ENCODE results near the gene FAM200A. TPM values are rescaled to one million over a fixed set of nuclear protein-coding genes. Genes with fewer than 3 reads are reported as not detected.
A peak's percentile ranks its signal among the peaks of the same experiment; 100 is the strongest.

The FAM200A gene
- total RNA-seq, 6 experiments from 2014 or later: 1.4 to 3.4 (median 2.3) TPM

DNA sequence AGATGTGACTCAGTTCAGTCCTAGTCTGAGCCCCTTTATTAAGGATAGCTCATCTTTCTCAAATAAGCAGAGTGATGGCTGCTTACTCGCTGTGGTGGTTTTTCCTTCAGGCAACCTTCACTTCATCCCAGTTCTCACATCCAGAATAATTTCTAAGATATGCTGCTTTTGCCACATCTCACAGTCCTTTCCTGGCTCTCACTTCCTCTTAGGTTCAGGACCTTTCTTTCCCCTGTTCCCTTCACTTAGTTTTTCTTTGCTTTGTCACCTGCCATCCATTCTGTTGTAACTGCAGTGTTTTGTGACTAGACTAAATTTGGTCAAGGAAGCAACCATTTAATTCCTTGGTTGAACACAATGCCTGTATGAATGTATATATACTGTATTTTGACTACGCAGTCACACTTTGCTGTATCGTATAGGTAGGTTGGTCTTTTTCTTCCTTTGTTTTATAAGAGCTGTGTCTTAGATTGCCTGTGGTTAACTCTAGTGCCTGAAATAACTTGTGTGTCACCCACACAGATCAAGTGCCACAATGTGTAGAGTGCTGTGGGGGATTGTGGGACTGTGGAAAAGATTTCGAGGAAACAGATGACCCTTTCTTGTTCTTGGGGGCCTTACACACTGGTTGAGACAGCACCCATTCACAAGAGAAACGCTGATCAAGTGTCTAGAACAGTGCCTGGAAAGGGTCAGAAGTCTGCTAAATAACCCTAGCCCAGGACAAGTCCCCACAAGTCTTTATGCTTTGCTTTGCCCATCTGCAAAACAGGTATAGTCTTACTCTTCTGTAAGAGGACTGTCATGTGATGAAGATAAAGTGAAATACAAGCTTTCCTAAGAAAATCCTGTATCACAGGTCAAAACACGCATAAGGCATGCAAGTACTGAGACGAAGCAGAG, 9.2 kb upstream of the FAM200A start:
- H3K36me3 ChIP-seq: peaks cover 15 to 51% (median 32%) of the 10 kb centered on the region in 4 donors
- no peaks in the 10 kb centered on the region for H3K9me3 ChIP-seq
- TF ChIP-seq, protein P1, sequence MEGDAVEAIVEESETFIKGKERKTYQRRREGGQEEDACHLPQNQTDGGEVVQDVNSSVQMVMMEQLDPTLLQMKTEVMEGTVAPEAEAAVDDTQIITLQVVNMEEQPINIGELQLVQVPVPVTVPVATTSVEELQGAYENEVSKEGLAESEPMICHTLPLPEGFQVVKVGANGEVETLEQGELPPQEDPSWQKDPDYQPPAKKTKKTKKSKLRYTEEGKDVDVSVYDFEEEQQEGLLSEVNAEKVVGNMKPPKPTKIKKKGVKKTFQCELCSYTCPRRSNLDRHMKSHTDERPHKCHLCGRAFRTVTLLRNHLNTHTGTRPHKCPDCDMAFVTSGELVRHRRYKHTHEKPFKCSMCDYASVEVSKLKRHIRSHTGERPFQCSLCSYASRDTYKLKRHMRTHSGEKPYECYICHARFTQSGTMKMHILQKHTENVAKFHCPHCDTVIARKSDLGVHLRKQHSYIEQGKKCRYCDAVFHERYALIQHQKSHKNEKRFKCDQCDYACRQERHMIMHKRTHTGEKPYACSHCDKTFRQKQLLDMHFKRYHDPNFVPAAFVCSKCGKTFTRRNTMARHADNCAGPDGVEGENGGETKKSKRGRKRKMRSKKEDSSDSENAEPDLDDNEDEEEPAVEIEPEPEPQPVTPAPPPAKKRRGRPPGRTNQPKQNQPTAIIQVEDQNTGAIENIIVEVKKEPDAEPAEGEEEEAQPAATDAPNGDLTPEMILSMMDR (IDR thresholded peaks at IDR 0.05): no peak
- no peak for TF ChIP-seq POLR2A (IDR thresholded peaks at IDR 0.05)
- H3K4me1 ChIP-seq: peaks cover 0 to 18% (median 8%) of the 10 kb centered on the region in 4 donors
- no peak overlapping the region for H3K4me3 ChIP-seq
- no peak overlapping the region for H3K27ac ChIP-seq
- ATAC-seq: no peak
- no peak for DNase-seq
- no peaks in the 10 kb centered on the region for H3K27me3 ChIP-seq
- intact Hi-C loops (cut with DNase I): no loop called here
- 92% methylated on average over 5 of the region's 7 CpGs for WGBS (ENCODE audit: insufficient coverage, low coverage, low lambda C conversion rate, missing lambda C conversion rate)

- 22% methylated on average over 22 of the region's 31 CpGs for WGBS (ENCODE audit: insufficient coverage, low coverage, low lambda C conversion rate, missing lambda C conversion rate)
- Histone ChIP-seq H3K27ac (peak overlapping the region; percentile 92 to 99 (median 92)), H3K27me3 (no peaks in the 10 kb centered on the region), H3K36me3 (peaks cover 12 to 39% (median 23%) of the 10 kb centered on the region in 4 donors), H3K9me3 (no peaks in the 10 kb centered on the region), H3K4me1 (peaks cover 0 to 18% (median 8%) of the 10 kb centered on the region in 4 donors), H3K4me3 (peak overlapping the region; percentile 95 to 97 (median 97))
- ATAC-seq (no peak), DNase-seq (no peak)
- intact Hi-C loops (cut with DNase I): no loop called here
- TF ChIP-seq, protein P1 (IDR thresholded peaks at IDR 0.05): no peak
- no peak for TF ChIP-seq POLR2A (IDR thresholded peaks at IDR 0.05)
These were observed 7.4 kb upstream of the FAM200A start for GRCh38 chr7:99559175-99559915.

- ATAC-seq (peak; percentile 85 to 93 (median 90)), DNase-seq (peak; percentile 85 to 87 (median 87))
- 0% methylated on average over 10 of the region's 73 CpGs for WGBS (ENCODE audit: insufficient coverage, low coverage, low lambda C conversion rate, missing lambda C conversion rate)
- H3K4me1 ChIP-seq: peaks cover 0 to 18% (median 8%) of the 10 kb centered on the region in 4 donors
- peak within 1 kb of the TSS; percentile 92 to 99 (median 92) for H3K27ac ChIP-seq
- no peaks in the 10 kb centered on the region for H3K9me3 ChIP-seq
- H3K27me3 ChIP-seq: no peaks in the 10 kb centered on the region
- H3K36me3 ChIP-seq: peaks cover 8 to 32% (median 19%) of the 10 kb centered on the region in 4 donors
- TF ChIP-seq, protein P1 (IDR thresholded peaks at IDR 0.05): no peak
- TF ChIP-seq POLR2A (IDR thresholded peaks at IDR 0.05): peak; percentile 78
- peak within 1 kb of the TSS; percentile 95 to 97 (median 97) for H3K4me3 ChIP-seq
- intact Hi-C loops (cut with DNase I): no loop called here
These were observed 6.6 kb upstream of the FAM200A start, which contains the start of gene ZNF655 for GRCh38 chr7:99558306-99559174. Gene ZNF655, plus strand, starts transcription at chr7:99558642. Its CDS starts 1,918 bp downstream, at chr7:99560560.

DNA sequence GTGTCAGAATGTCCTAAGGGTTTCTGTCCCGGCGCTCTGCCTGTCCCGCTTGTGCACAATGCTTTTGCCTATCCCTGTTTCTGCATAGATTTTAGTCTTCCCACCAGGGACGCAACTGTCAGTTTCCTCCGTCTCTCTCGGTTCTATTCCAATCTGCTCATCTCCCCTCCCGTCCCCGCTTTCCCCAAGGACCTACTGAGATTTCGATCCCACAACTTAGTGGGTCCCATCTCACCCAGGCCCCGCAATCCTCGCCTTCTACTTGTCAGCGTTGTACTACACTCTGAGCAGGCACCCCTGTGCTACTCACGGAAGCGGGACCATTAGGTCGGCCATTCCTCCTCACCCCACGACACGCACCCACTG, 6.0 kb upstream of the FAM200A start:
- DNase-seq (no peak), ATAC-seq (peak in 3 of 4 donors; percentile 8 to 65 (median 10))
- no peaks in the 10 kb centered on the region for H3K9me3 ChIP-seq
- H3K36me3 ChIP-seq: peaks cover 5 to 26% (median 16%) of the 10 kb centered on the region in 4 donors
- H3K4me3 ChIP-seq: peak overlapping the region; percentile 95 to 97 (median 97)
- peak overlapping the region; percentile 92 to 99 (median 92) for H3K27ac ChIP-seq
- no peak for TF ChIP-seq POLR2A (IDR thresholded peaks at IDR 0.05)
- TF ChIP-seq, protein P1 (IDR thresholded peaks at IDR 0.05): no peak
- intact Hi-C loops (cut with DNase I): no loop called here
- H3K4me1 ChIP-seq: peaks cover 0 to 18% (median 8%) of the 10 kb centered on the region in 4 donors
- 0% methylated on average over 15 of the region's 17 CpGs for WGBS (ENCODE audit: insufficient coverage, low coverage, low lambda C conversion rate, missing lambda C conversion rate)
- no peaks in the 10 kb centered on the region for H3K27me3 ChIP-seq

All from right lobe of liver (tissue), 6 donors.